Measurements from ENCODE around the gene TBXAS1. TPM values are rescaled to one million over a fixed set of nuclear protein-coding genes. Genes with fewer than 3 reads are reported as not detected.

TBXAS1 gene
- total RNA-seq, 1 experiment from 2014 or later, result 2.3 TPM

- TF ChIP-seq CREM (CRISPR knock-in tag; IDR thresholded peaks at IDR 0.05) (no peak), ZMAT4 (CRISPR knock-in tag; IDR thresholded peaks at IDR 0.05) (no peak)
- TF ChIP-seq, protein P1, sequence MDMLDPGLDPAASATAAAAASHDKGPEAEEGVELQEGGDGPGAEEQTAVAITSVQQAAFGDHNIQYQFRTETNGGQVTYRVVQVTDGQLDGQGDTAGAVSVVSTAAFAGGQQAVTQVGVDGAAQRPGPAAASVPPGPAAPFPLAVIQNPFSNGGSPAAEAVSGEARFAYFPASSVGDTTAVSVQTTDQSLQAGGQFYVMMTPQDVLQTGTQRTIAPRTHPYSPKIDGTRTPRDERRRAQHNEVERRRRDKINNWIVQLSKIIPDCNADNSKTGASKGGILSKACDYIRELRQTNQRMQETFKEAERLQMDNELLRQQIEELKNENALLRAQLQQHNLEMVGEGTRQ (CRISPR knock-in tag; IDR thresholded peaks at IDR 0.05), result no peak
These were observed 57.1 kb downstream of the TBXAS1 start (continued) for GRCh38 chr7:139886206-139886605.

DNA sequence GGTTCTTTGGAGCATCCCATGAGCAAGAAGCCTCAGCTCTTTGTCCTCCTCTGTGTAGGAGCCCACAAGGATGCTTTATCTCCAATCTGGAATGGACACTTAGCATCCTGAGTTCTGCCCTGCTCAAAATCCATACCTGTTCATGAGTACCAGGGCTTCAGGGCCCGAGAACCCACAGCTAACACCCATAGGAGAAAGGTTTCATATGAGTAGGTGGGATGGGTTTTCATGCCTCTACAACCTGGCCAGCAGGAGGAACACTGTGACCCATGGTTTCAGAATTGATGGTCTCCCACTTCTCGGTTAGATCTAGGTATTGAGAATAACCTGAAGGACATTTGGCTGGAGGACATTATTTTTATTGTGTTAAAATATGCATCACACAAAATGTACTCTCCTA is 57.8 kb downstream of the TBXAS1 start:
- no peak for DNase-seq (ENCODE audit: low spot score)
- Mint-ChIP-seq H3K4me1 (no peaks in the 10 kb centered on the region), H3K36me3 (no peaks in the 10 kb centered on the region), H3K9me3 (peaks cover 6% of the 10 kb centered on the region), H3K27ac (no peak overlapping the region), H3K27me3 (ENCODE audit: low read depth) (no peaks in the 10 kb centered on the region; the same call in 1 of the 2 replicates), H3K4me3 (no peak overlapping the region)
- ATAC-seq, result no peak
- ChIA-PET POLR2A (no interaction called here), CTCF (no interaction called here)
- TF ChIP-seq ATF3 (CRISPR knock-in tag; conservative IDR thresholded peaks at IDR 0.05), result no peak
- no peak for TF ChIP-seq GRHL2 (CRISPR knock-in tag; IDR thresholded peaks at IDR 0.05; ENCODE audit: insufficient replicate concordance, severe bottlenecking)
- no peak for TF ChIP-seq ZNF138 (CRISPR knock-in tag; conservative IDR thresholded peaks at IDR 0.05)
- no peak for TF ChIP-seq ETV6 (CRISPR knock-in tag; IDR thresholded peaks at IDR 0.05)
- TF ChIP-seq CREM (CRISPR knock-in tag; IDR thresholded peaks at IDR 0.05), result no peak
- no peak for TF ChIP-seq ZNF281 (CRISPR knock-in tag; IDR thresholded peaks at IDR 0.05)
- no peak for TF ChIP-seq TEAD4 (CRISPR knock-in tag; IDR thresholded peaks at IDR 0.05)
- no peak for TF ChIP-seq NR3C1 (CRISPR knock-in tag; conservative IDR thresholded peaks at IDR 0.05; ENCODE audit: low read depth)
- TF ChIP-seq ZNF121 (CRISPR knock-in tag; IDR thresholded peaks at IDR 0.05), result no peak
- TF ChIP-seq, protein P2, sequence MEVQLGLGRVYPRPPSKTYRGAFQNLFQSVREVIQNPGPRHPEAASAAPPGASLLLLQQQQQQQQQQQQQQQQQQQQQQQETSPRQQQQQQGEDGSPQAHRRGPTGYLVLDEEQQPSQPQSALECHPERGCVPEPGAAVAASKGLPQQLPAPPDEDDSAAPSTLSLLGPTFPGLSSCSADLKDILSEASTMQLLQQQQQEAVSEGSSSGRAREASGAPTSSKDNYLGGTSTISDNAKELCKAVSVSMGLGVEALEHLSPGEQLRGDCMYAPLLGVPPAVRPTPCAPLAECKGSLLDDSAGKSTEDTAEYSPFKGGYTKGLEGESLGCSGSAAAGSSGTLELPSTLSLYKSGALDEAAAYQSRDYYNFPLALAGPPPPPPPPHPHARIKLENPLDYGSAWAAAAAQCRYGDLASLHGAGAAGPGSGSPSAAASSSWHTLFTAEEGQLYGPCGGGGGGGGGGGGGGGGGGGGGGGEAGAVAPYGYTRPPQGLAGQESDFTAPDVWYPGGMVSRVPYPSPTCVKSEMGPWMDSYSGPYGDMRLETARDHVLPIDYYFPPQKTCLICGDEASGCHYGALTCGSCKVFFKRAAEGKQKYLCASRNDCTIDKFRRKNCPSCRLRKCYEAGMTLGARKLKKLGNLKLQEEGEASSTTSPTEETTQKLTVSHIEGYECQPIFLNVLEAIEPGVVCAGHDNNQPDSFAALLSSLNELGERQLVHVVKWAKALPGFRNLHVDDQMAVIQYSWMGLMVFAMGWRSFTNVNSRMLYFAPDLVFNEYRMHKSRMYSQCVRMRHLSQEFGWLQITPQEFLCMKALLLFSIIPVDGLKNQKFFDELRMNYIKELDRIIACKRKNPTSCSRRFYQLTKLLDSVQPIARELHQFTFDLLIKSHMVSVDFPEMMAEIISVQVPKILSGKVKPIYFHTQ (CRISPR knock-in tag; IDR thresholded peaks at IDR 0.05), result no peak
- no peak for TF ChIP-seq ESRRA (CRISPR knock-in tag; IDR thresholded peaks at IDR 0.05; ENCODE audit: borderline replicate concordance)
- no peak for TF ChIP-seq JUN (CRISPR knock-in tag; IDR thresholded peaks at IDR 0.05)

DNA sequence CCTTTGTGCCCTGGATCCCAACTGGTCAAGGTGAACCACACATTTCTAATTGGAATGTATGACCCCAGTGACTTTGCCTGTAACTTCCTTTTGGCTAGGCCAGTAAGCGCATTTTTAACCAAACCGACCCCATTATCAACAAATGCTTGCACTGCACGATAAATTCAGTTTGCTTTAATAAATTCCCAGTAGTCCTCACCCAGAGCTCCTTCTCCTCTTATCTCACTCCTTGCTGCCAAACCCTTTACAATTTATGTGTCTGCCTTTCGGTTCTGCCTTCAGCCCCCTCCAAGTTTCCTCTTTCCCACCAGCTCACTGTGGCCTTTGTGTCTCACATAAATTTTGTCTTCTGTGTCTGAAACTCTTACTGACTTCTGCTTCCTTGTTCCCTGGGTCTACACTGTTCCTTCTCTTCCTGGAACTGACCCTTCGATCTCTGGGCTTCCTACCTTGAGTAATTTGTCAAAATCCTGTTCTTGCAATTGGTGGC is 59.0 kb downstream of the TBXAS1 start:
- ChIA-PET POLR2A (no interaction called here), CTCF (no interaction called here)
- DNase-seq (ENCODE audit: low spot score), result no peak
- no peaks in the 10 kb centered on the region; the same call in 1 of the 2 replicates for H3K27me3 Mint-ChIP-seq (ENCODE audit: low read depth)
- H3K27ac Mint-ChIP-seq, result no peak overlapping the region
- H3K9me3 Mint-ChIP-seq, result peaks cover 6% of the 10 kb centered on the region
- no peaks in the 10 kb centered on the region for H3K4me1 Mint-ChIP-seq
- no peak for ATAC-seq
- H3K4me3 Mint-ChIP-seq, result no peak overlapping the region
- no peaks in the 10 kb centered on the region for H3K36me3 Mint-ChIP-seq
- TF ChIP-seq ETV6 (CRISPR knock-in tag; IDR thresholded peaks at IDR 0.05), result no peak
- no peak for TF ChIP-seq NR3C1 (CRISPR knock-in tag; conservative IDR thresholded peaks at IDR 0.05; ENCODE audit: low read depth)
- TF ChIP-seq RELA (CRISPR knock-in tag; IDR thresholded peaks at IDR 0.05; ENCODE audit: borderline replicate concordance), result no peak
- no peak for TF ChIP-seq ERG (CRISPR knock-in tag; IDR thresholded peaks at IDR 0.05)
- TF ChIP-seq, protein P3, sequence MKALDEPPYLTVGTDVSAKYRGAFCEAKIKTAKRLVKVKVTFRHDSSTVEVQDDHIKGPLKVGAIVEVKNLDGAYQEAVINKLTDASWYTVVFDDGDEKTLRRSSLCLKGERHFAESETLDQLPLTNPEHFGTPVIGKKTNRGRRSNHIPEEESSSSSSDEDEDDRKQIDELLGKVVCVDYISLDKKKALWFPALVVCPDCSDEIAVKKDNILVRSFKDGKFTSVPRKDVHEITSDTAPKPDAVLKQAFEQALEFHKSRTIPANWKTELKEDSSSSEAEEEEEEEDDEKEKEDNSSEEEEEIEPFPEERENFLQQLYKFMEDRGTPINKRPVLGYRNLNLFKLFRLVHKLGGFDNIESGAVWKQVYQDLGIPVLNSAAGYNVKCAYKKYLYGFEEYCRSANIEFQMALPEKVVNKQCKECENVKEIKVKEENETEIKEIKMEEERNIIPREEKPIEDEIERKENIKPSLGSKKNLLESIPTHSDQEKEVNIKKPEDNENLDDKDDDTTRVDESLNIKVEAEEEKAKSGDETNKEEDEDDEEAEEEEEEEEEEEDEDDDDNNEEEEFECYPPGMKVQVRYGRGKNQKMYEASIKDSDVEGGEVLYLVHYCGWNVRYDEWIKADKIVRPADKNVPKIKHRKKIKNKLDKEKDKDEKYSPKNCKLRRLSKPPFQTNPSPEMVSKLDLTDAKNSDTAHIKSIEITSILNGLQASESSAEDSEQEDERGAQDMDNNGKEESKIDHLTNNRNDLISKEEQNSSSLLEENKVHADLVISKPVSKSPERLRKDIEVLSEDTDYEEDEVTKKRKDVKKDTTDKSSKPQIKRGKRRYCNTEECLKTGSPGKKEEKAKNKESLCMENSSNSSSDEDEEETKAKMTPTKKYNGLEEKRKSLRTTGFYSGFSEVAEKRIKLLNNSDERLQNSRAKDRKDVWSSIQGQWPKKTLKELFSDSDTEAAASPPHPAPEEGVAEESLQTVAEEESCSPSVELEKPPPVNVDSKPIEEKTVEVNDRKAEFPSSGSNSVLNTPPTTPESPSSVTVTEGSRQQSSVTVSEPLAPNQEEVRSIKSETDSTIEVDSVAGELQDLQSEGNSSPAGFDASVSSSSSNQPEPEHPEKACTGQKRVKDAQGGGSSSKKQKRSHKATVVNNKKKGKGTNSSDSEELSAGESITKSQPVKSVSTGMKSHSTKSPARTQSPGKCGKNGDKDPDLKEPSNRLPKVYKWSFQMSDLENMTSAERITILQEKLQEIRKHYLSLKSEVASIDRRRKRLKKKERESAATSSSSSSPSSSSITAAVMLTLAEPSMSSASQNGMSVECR (CRISPR knock-in tag; IDR thresholded peaks at IDR 0.05; ENCODE audit: borderline replicate concordance), result no peak
- no peak for TF ChIP-seq FOXP1 (CRISPR knock-in tag; IDR thresholded peaks at IDR 0.05; ENCODE audit: borderline replicate concordance)

Measured in WTC11 (cell line).